Ovary (tissue), 3 donors: ENCODE data around the gene MBNL2.

Experiments
- CTCF ChIP-seq, 3 donors: fragments of 450-650 bp in 2 of 3; fragments of 200-600 bp in 1 of 3; IDR thresholded peaks; one replicate each; pipeline versions ENCODE4 v1.5.1 to v1.8.0; 2016 to 2022; ENCODE audit warnings: antibody characterized with exemption in 3 of 3, mild to moderate bottlenecking in 1 of 3
- EP300 ChIP-seq: sonication (generic); formaldehyde crosslinking; IDR thresholded peaks from one replicate; pipeline ENCODE4 v1.6.1; 2017; ENCODE audit warnings: antibody characterized with exemption
- POLR2A ChIP-seq: fragments of 450-650 bp; IDR thresholded peaks from one replicate; pipeline ENCODE4 v1.6.1; 2017; ENCODE audit warnings: antibody characterized with exemption, mild to moderate bottlenecking, moderate library complexity
- donor health status: DM: no; HTN: no; CAD: no.

- no peak for TF ChIP-seq EP300
- TF ChIP-seq CTCF (IDR thresholded peaks at IDR 0.05): no peak
- no peak for TF ChIP-seq POLR2A
Measured at GRCh38 chr13:97425590-97425989, 203.5 kb downstream of the MBNL2 start.
